ENCODE results near the gene DLG5.
A peak's percentile ranks its signal among the peaks of the same experiment; 100 is the strongest.

DLG5 gene

DNA sequence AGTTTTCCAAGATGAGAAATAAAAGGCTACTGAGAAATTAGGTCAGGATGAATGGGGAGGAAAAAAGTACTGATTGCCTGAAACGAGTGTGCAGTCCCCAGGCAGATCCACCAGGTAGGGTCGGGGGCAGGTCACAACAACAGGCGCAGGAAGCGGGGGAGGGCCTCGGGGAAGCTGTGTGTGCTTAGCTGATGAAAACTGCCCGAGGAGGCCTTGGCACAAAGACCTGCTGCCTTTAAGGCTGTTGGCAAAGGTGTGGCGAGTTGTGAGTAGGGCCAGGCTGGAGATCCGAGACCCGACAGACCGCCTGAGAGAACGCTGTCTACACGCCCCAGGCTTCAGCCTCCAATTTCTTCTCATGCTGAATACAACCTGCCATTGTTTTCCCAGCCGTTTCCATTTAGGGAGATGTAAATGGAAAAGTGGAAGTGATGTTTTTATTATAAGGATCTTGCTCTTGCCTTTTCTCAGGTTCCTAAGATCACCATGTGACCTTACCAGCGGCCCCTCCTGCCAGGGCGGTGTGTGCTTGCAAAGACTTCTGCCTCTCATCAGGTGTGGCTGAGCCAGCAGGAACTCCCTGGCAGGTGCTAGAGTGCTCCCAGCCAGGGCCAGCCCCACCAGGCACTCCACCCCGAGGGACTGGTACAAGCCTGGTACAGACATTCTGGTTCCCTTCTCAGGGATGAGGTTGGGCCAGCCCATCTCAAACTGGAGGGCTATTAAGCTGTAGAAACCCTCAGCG lies 60.8 kb downstream of the DLG5 start:
- DNase-seq = no peak

DNA sequence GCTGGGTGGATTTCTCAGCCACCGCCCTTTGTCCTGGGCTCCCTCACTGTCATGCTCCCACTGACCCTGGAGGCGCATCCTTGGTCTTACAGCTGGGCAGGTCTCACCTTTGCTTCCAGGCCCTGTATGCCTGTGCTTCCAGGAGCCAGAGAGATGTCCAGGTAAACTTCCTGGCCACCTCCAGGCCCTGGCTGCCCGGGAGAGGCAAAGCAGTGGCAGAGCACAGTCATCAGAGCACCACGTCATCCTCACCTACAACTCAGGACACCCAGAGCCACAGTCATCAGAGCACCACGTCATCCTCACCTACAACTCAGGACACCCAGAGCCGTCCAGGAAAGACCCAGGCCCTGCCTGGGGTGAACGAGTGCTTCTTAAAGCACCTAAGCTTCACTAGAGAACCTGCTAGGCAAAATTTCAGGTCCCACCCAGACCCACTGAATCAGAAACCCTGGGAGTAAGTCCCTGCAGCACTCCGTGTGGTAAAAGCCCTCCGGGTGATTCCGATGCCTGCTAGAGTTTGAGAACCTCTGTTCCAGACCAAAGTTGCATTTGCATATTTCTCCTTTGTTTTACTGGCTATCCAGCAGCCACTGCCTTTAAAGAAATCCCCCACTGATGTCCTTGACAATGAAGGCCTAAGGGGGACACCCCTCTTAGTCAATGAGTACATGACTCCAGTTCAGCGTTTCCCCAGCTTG lies 62.3 kb downstream of the DLG5 start:
- DNase-seq = no peak

DNA sequence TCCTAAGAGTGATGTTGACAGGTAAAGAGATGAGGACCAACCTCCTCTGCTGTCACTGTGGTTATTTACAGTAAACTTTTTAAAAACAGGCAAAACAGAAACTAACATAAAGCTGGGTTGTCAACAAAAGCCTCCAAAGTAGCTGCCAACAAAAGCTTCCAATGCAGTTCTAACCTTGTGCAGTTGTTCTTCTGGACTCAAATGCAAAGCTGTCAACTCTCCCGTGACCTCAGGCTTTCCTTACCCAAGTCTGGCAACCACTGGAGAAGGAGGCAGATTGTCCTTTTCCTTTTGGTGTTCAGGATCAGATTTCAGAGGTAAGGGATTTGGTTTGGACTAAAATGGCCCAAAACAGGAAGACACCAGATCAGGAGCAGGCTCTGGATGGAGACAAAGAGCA lies 63.1 kb downstream of the DLG5 start:
- DNase-seq = no peak

DNA sequence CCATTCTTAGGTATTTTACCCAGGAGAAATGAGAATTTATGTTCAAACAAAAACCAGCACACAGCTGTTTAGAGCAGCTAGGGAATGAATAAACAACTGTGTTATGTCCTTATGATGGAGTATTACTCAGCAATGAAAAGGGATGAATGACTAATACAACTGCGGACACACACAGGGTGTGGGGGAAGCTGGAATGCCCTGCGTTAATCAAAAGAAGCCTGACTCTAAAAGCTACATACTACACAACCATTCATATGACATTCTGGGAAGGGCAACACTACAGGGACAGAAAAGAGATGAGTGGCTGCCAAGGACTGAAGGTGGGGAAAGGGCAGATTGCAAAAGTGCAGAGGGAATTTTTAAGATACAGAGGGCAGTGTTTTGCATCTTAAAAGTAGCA lies 64.0 kb downstream of the DLG5 start:
- DNase-seq = no peak

DNA sequence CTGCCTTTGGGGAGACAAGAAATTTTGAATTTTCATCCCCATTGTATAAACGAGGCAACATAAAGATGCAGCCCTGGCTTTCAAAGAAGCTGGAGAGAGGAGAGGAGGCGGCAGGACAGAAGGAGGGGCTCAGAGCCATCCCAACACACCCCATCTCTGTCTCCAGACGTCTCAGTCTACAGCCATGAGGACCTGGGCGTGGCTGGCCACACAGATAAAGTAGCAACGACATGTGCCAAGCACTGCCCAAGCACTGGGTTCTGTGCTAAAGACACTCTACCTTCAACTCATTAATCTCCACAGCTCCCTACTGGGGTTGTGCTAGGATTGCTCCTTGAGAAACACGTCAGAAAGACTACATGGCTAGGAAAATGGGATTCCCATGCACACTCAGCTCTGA lies 65.2 kb downstream of the DLG5 start:
- DNase-seq = no peak

DNA sequence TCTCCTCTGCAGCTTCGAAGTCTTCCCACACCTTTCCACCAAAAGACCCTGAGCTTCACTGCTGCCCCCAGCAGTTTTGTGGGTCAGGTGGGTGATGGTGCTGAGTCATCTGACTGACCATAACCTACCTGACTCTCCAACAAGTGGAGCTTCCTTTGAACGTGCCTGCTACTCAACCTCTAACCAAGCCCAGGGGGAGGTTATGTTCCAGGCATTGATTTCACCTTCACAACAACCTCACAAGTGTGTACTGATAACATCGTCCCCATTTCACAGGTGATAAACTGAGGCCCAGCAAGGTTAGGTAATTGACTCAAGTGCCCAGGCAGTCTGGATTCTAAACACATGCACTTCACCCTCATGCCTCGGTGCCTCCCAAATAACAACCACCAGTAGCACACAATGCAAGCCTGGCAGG lies 66.7 kb downstream of the DLG5 start:
- DNase-seq = no peak

DNA sequence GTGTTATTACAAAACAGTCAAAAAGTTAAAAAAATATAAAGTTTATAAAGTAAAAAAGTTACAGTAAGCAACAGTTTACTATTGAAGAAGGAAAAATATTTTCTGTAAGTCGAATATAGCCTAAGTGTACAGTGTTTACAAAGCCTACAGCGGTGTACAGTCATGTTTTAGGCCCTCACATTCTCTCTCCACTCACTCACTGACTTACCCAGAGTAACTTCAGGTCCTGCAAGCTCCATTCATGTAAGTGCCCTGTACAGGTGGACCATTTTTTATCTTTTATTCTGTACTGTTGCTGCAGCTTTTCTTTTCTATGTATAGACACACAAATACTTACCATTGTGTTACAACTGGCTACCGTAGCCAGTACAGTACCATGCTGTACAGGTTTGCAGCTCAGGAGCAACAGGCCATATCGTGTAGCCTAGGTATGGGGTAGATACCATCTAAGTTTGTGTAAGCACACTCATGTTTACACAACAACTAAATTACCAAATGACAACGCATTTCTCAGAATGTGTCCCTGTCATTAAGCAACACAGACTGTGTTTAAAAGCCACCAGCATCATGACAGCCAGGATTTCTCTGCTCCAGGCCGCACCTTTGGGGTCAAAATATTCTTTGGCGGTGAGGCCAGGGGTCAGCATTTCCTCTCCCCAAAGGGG lies 67.2 kb downstream of the DLG5 start:
- no peak for DNase-seq

DNA sequence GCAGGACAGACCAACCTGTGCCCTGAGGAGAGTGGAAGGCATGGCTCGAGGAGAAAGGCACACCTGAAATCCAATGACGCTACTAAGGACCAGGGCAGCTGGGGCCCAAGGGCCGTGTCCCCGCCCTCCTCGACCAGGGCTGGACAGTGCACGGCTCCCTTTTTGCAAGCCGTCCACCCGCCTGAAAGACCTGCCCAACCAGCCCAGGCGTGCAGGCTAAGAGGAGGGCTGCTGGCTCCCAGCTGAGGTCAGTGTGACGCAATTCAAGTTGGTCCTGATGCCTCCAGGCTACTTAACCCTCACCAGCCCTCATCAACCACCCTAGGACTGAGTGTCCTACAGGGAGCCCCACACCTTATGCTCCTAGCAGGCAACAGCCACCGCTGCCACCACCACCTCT lies 69.3 kb downstream of the DLG5 start:
- no peak for DNase-seq

DNA sequence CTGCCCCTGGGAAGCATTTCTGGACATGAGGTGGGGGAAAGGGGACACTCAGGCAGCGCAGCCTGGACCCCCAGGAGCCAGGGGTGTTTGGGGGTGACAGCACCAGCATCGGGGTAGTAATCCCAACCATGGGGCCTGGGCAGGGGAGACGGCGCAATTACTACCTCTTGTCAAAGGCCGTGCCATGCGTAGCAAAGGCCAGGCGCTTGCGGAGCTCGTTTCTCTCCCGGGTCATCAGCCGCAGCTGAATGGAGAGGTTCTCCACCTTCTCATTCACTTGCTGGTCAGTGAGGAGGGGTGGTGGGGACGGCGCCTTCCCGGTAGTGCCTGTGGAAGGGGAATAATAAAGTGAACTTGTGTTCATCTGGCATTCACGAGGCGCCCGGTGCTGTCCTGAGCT lies 70.0 kb downstream of the DLG5 start:
- no peak for DNase-seq

DNA sequence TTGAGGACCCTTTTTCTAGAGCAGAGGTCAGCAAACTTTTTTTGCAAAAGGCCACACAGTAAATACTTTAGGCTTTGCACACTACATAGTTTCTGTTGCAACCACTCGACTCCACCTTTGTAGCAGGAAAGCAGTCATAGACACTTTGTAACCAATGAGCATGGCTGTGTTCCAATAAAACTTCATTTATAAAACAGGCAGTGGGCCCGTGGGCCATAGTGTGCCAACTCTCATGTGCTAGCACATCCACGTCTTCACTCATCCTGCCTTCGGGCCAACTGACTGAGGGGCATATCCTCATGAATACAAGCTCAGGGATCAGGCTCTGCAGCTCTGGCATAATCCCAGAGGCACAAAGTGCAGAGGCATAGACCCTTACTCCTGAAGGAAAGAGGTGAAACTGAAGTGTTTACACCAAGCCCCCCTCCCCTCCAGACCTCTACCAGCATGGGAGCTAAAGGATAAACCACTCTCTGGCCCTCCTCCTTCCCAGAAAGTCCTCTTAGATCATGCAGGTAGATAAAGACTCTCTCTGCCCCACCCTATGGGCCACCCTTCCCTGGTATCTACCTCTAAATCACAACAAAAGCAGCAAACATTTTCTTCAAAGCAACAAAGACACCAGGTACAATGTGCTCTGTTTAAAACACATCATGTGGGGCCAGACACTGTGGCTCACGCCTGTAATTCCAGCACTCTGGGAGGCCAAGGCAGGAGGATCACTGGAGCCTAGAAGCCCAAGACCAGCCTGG lies 71.0 kb downstream of the DLG5 start:
- no peak for DNase-seq

DNA sequence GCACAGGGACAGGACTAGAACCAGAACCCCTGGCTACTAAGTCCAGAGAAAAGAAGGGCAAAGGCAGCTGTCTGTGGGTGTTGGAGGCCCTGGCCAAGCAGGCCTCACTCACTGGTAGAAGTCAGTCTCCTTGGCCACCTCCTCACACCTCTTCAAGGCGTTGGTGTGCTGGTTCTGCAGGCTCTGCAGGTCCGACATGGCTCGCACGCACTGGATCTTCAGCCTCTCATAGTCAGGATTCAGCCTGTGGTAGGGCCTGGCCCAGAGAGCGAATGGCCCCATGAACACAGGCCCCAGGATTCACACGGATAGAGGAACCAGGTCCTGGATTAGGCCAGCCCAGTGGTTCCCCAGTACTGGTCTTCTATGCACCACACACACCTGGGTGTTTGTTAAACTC lies 72.4 kb downstream of the DLG5 start:
- DNase-seq = no peak

DNA sequence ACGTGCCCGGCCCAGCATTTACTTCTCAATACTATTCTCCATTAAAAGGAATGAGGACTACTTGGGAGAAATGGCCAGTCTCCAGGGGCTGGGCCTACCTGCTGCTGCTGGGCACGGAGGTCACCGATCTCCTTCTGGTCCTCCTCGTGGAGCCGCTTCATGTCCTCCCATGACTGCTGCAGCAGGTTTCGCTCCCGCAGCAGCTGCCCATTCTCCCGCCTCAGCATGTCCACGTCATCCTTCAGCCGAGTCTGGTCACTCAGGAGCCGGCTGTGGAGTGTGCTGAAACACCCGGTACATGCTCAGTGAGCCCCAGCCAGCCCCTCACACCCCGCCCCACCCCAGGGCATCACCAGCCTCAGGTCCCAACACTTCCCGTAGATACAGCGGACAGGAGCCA lies 73.3 kb downstream of the DLG5 start:
- no peak for DNase-seq

DNA sequence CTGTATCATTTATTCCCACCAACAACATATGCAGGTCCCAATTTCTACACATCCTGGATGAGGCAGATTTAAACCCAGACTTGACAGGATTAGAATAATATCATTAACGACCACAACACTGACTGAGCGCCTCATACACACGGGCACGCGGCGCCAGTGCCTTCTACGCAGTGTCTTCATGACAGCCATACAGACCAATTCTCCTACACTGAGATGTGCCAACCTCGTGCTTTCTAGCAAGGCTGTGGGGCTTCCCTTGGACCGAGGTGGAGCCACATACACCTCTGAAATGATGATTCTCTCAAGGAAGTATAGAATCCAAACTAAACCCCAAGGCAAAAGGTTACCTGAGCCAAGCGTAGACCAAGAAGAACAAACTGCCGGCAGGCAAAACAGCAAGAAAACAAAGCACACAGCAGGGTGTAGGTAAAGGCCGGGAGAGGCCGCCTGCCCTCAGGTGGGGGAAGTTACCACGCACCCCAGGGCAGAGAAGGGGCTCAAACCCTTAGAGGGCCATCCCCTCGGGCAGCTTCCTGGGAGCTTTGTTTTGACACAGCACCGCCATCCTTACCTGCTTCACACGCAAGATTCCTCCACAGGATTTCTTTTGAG lies 75.8 kb downstream of the DLG5 start:
- DNase-seq = no peak

DNA sequence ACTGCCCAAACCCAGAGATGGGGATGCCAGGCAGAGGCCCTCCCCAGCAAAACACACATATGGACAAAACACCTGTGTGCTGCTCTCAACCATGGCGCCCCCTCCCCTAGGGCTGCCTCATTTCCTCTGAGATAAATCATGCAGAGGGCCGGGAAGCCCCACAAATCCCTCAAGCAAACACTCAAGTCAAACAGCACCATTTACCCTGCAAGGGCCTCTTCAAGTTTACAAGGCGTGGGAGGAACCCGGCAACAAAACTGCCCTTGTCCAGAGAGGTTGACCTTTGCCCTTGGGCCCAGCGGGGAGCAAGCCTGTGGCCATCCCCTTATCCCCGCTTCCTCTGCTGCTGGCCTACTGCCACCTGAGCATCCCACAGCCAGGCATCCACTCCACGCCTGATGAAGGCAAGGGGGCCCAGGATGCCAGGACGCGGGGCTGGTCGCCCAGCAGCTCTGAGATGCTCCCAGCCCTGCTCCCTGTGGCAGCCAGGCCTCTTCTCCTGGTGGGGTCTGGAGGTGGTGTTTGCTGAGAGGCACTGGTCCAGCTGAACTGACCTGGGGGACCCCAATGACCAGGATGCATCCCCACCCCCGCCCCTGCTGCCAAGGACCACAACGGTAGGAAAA lies 77.4 kb downstream of the DLG5 start:
- no peak for DNase-seq

DNA sequence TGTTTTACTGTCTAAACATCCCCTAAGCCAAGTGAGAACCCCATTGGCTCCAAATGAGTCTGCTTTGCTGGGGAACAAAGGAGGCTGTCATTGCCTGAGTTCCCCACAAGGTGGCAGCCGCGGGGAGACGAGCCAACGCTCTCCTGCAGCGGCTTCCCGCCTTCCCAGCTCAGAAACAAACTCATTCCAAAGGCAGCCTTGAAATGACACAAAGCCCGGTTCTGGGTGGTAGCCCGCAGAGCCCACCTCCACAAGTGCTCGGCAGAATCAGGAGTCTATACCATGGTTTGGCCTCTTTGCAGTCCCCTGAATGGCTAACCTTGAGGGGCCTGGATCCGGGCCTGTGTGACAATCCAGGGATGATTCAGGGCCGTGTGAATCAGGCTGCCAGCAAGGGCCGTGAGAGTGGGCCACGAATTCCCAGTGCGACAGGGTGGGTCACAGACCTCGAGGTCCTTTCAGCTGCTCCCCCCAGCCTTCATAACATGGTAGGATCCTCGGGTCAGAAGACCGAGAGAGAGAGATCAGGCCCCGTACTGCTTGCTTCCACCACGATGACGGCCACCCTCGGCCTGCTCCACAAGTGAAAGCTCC lies 79.7 kb downstream of the DLG5 start:
- peak; percentile 37 for DNase-seq

DNA sequence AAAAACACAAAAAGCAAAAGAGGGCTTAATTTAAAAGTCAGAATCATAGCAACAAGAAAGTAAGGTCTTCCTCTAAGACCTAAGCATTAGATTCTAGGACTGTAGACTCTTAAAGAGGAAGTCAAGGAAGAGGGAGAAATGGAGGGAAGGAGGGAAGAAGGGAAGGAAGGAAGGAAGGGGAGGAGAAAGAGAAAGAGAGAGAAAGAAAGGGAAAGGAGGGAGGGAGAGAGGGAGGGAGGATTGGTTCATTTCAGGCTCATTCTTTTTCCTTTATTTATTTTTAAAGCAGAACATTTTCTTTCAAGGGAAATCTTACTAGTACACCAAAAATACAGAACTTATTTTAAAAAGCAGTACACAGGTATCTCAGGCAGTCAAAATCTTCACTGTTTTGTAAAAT lies 81.1 kb downstream of the DLG5 start:
- DNase-seq = no peak

DNA sequence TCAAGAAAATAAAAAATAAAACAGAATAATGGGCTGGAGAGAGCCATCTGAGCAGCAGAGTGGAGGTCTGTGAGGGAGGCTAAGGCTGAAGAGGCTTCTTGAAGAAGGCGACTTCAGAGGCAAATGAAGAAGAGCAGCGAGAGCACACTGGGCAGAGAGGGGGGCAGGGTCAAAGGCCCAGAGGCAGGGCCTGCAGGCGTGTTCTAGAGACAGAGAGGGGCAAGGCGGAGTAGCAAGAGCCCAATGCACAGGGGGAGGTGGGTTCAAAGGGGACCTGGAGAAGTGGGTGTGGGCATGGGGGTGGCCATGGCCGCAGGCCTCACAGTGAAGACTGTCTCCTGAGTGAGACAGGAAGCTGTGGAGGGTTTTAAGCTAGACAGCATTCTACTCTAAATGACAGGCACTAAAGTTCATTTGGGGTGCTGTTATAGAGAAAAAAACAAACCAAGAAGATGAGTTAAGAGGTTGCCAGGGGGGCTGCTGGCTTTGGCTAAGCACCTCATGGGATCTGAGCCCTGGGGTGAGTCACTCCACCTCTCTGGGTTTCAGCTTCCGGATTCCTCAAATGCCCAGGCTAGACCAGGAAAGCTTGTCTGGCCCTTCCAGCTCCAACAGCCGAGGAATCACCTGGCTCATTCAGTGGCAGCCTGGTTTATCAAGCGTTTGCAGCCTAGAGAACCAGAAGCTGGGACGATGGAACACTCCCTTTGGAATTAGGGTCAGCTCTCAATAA lies 81.7 kb downstream of the DLG5 start:
- no peak for DNase-seq

DNA sequence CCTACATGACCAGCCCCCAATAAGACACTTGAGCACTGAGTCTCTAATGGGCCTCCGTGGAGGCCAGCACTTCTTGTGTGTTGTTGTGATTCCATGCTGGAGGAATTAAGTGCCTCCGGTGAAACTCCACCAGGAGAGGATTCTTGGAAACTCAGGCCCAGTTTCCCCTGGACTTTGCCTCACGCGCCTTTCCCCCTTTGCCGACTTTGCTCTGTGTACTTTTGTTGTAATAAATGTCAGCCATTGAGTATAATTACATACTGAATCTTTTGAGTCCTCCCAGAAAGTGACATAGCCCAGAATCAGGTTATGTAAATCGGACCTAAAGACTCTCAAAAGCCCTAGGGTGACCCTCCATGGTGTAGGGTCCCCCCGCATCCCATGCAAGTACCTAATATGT lies 82.4 kb downstream of the DLG5 start:
- DNase-seq = no peak

DNA sequence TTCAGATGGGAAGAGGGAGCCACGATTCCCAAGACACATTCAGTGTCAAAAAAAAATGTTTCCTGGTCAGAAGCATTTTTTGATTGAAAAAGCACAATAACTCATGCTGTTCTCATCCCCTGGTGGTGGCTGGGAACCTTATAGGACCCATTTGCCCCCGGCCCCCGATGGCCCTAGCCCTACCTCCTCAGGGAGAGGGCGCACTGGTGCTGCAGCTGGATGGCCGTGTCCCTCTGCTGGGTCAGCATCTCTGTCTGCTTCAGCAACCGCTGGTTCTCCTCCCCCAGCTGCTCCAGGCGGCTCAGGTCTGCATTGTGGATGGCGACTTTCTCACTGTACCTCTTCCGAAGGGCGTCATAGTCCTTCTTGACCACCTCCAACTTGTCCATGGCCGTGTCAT lies 83.3 kb downstream of the DLG5 start:
- DNase-seq = no peak

DNA sequence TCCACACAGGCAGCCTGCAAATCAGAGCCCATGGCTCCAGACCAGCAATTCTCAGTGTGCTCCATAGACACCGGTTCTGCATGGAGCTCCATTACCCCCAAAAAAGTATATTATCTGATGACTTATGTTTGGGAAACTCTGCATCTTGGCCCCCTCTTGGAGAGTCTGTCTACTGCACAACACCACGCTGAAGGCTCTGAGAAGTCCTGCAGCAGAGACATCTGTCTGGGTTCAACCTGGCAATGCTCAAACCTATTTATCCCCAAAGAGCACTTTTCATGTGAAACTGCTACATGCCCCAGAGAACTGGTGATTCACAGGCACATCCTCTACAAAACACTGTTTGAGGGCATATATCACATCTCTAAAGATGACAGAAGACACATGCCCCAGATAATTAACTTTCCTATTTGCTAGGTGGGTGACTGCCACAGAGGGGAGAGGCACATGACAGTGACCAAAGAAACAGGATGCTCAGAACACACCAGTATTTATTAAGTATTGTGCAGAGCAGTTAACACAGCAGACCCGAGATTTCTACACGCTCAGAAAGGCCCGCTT lies 83.8 kb downstream of the DLG5 start:
- DNase-seq = no peak

DNA sequence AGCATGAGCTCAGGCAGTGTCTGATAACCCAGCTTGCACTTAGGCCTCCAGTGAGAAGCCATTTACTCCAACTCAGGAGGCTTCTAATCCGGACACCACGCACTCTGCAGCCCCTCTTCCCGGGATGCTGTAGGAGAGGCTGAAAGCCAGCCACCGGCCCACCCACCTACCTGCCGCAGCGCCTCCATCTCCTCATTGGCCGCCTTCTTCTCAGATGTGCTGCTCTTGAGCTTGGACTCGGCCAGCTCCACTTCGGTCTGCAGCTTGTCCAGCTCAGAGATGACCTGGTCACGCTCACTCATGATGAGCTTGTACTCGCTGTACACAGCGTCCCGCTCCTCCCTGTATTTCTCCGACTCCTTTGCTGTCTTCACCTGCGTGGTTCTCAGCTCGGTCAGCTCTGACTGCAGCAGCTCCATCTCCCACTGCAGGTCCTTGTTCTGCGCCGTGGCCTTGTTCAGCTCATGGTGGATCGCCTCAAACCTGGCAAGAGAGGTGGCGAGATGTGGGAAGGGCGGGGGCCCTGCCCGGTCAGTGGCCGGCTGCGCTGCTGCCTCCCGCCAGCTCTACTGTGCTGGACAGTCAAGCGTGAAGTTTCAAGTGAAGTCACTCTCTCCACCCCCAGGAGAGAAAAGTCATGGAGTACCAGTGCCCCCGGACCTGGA lies 84.7 kb downstream of the DLG5 start:
- no peak for DNase-seq
